ENCODE results near the gene EHMT2. TPM values are rescaled to one million over a fixed set of nuclear protein-coding genes. Genes with fewer than 3 reads are reported as not detected.

Gene EHMT2
- total and polyA plus RNA-seq, 2 of the 4 experiments (the other 2 are of a cell fraction), result 38.0 to 51.2 TPM

- CTCF ChIA-PET, result interaction anchor here (0.6 to 1.3 kb wide), 5 partner anchors 12 to 144 kb away, joined by 3 to 5 read pairs (median 3); no protein-coding TSS in a partner anchor
- intact Hi-C loops (cut with micrococcal nuclease), result loop anchor here (2.0 kb wide), 1 partner anchor 13 kb away; the partner anchor contains the start of gene C2
Observed at GRCh38 chr6:31940256-31940664, 42.8 kb upstream of the EHMT2 start.

More at GRCh38 chr6:31940256-31940664, 42.8 kb upstream of the EHMT2 start:
- 0 out of 2 replicates have a peak overlapping the region, but pooled peaks have one; percentile 66 for H3K23ac ChIP-seq (ENCODE audit: low read depth, low read length)
- no peak overlapping the region for H2BK120ac ChIP-seq (ENCODE audit: low read depth, low read length)
- H2BK5ac ChIP-seq (ENCODE audit: low read depth, low read length, poor library complexity, severe bottlenecking), result peak overlapping the region; percentile 4
- H3K4me2 ChIP-seq (ENCODE audit: low read depth, low read length), result peak overlapping the region; percentile 40
- no peaks in the 10 kb centered on the region for H3K27me3 ChIP-seq (ENCODE audit: control insufficient read depth, insufficient read depth, low read length)
- peak; percentile 55 for DNase-seq
- H4K8ac ChIP-seq (ENCODE audit: low read depth in 2 of 2, low read length in 2 of 2), result 0 out of 4 replicates have a peak overlapping the region, but pooled peaks of 1 of the 2 experiments have one; percentile 11
- H2AK9ac ChIP-seq (replicated peaks; ENCODE audit: low read depth, low read length, poor library complexity), result peak overlapping the region; percentile 21
- H3K27ac ChIP-seq (ENCODE audit: insufficient read depth, low read length), result no peak overlapping the region
- no TSS peak for BruUV-seq (replicated peaks)
- H2BK15ac ChIP-seq (ENCODE audit: low read depth, low read length), result no peak overlapping the region
- H2BK20ac ChIP-seq (ENCODE audit: low read depth, low read length), result no peak overlapping the region
- no peaks in the 10 kb centered on the region for H3K36me3 ChIP-seq (ENCODE audit: control insufficient read depth, insufficient read depth, low read length)
- H4K20me1 ChIP-seq (ENCODE audit: insufficient read depth, low read length), result no peaks in the 10 kb centered on the region
- H2AK5ac ChIP-seq (ENCODE audit: low read depth, low read length), result no peak overlapping the region
- in situ Hi-C loops (cut with MboI; ENCODE audit: low sequenced_read_pairs), result loop anchor here (10.0 kb wide), 1 partner anchor 255 kb away; the partner anchor contains the start of gene LY6G5C
- H3K4ac ChIP-seq (ENCODE audit: low read depth, low read length), result peak overlapping the region; percentile 27; the same call in 1 of the 2 replicates
- dilution Hi-C loops (cut with HindIII; ENCODE audit: low sequenced_read_pairs, unreplicated experiment), result no loop called here
- H3K9ac ChIP-seq (ENCODE audit: low read depth, low read length), result no peak overlapping the region; the same call in 1 of the 2 replicates
- no peak overlapping the region; the same call in 1 of the 2 replicates for H3K56ac ChIP-seq (ENCODE audit: extremely low read depth, insufficient read depth, low read length)
- peaks cover 11% of the 10 kb centered on the region for H3K4me1 ChIP-seq (ENCODE audit: control insufficient read depth, insufficient read depth, low read length)
- H2AFZ ChIP-seq (replicated peaks; ENCODE audit: low read length, poor library complexity), result peak overlapping the region; percentile 70
- H3K9me1 ChIP-seq (ENCODE audit: insufficient read depth, low read length), result no peaks in the 10 kb centered on the region
- POLR2A ChIA-PET (ENCODE audit: unreplicated experiment), result no interaction called here
- no peaks in the 10 kb centered on the region for H3K79me1 ChIP-seq (ENCODE audit: low read depth in 1 of 2, low read length in 2 of 2)
- peak overlapping the region; percentile 76; the same call in 1 of the 2 replicates for H3K14ac ChIP-seq (replicated peaks; ENCODE audit: low read depth, low read length)
- no peak overlapping the region for H3K4me3 ChIP-seq (ENCODE audit: insufficient read depth, low read depth, low read length)
- no peaks in the 10 kb centered on the region for H3K9me3 ChIP-seq (ENCODE audit: control insufficient read depth, insufficient read depth, low read length)
- no peak for TF ChIP-seq CHD1 (IDR thresholded peaks at IDR 0.05; ENCODE audit: low read depth, low read length)
- TF ChIP-seq MAFK (IDR thresholded peaks at IDR 0.05; ENCODE audit: low read depth, low read length), result no peak
- no peak for TF ChIP-seq CTCF (conservative IDR thresholded peaks at IDR 0.05; ENCODE audit: low read depth, low read length)
- TF ChIP-seq MAZ (IDR thresholded peaks at IDR 0.05; ENCODE audit: borderline replicate concordance, low read depth, low read length), result no peak
- TF ChIP-seq SMC3 (IDR thresholded peaks at IDR 0.05; ENCODE audit: low read depth, low read length), result no peak
- TF ChIP-seq RCOR1 (IDR thresholded peaks at IDR 0.05; ENCODE audit: insufficient replicate concordance, low read length), result no peak
- no peak for TF ChIP-seq RAD21 (IDR thresholded peaks at IDR 0.05; ENCODE audit: low read length)
- TF ChIP-seq ELK1 (IDR thresholded peaks at IDR 0.05; ENCODE audit: borderline replicate concordance, low read depth, low read length), result no peak
- TF ChIP-seq NFE2L2 (IDR thresholded peaks at IDR 0.05; ENCODE audit: low read depth, low read length), result no peak
- TF ChIP-seq CEBPB (IDR thresholded peaks at IDR 0.05; ENCODE audit: low read depth, low read length), result no peak
- TF ChIP-seq USF2 (IDR thresholded peaks at IDR 0.05; ENCODE audit: low read depth, low read length), result no peak
- TF ChIP-seq FOS (IDR thresholded peaks at IDR 0.05; ENCODE audit: low read depth, low read length), result no peak
- no peak for TF ChIP-seq BHLHE40 (IDR thresholded peaks at IDR 0.05; ENCODE audit: low read depth, low read length)
- TF ChIP-seq POLR2A (IDR thresholded peaks at IDR 0.05; ENCODE audit: low read depth, low read length), result no peak
- TF ChIP-seq RFX5 (IDR thresholded peaks at IDR 0.05; ENCODE audit: low read depth, low read length), result no peak
- peak overlapping the region; percentile 8; the same call in 1 of the 2 replicates for H4K5ac ChIP-seq (ENCODE audit: low read depth, low read length)
- H3K18ac ChIP-seq (ENCODE audit: low read depth, low read length), result no peak overlapping the region
- peak; percentile 76 for ATAC-seq (ENCODE audit: low read depth)
- H4K91ac ChIP-seq (ENCODE audit: insufficient read depth, low read depth, low read length), result no peak overlapping the region
- WGBS, 2 experiments (ENCODE audit: extremely low coverage in 2 of 2, insufficient read length in 1 of 2), result no CpG with 5 or more reads among the region's 6 CpGs
